Peyer's patch (tissue), 4 donors: ENCODE measurements around the gene ZNF148. TPM values are rescaled to one million over a fixed set of nuclear protein-coding genes. Genes with fewer than 3 reads are reported as not detected.
"Not testable (repeated sequence)": the region's sequence is repeated elsewhere in the genome, so short reads cannot be mapped to it uniquely, and the experiment has no call there.

Experiments
- DNase-seq, 3 donors: peaks; one replicate each; pipeline ENCODE4 v3.0.0-alpha.2; 2017 to 2019
- H3K27ac ChIP-seq, 4 donors: fragments of 200-600 bp; sonication (generic); one replicate each; pipeline ENCODE4 v1.5.1; 2016 to 2019
- H3K27me3 ChIP-seq, 2 donors: fragments of 200-600 bp; sonication (generic); one replicate each; pipeline ENCODE4 v1.5.1; 2019
- H3K36me3 ChIP-seq, 3 donors: fragments of 200-600 bp; sonication (generic); one replicate each; pipeline ENCODE4 v1.5.1; 2016 to 2019
- H3K4me1 ChIP-seq, 4 donors: fragments of 200-600 bp; sonication (generic); one replicate each; pipeline ENCODE4 v1.5.1; 2016 to 2019
- H3K4me3 ChIP-seq, 4 donors: fragments of 200-600 bp; sonication (generic); 1 replicate in 3 of 4; 2 replicates in 1 of 4; pipeline ENCODE4 v1.5.1; 2016 to 2019; ENCODE audit warnings: mild to moderate bottlenecking in 1 of 4
- H3K9me3 ChIP-seq, 4 donors: fragments of 200-600 bp; sonication (generic); one replicate each; pipeline ENCODE4 v1.5.1; 2016 to 2019; ENCODE audit warnings: mild to moderate bottlenecking in 1 of 4
- CTCF ChIP-seq, 6 experiments: fragments of 450-650 bp in 4 of 6; fragments of 200-600 bp in 2 of 6; sonication (generic) in 1 of 6; IDR thresholded peaks; one replicate each; pipeline ENCODE4 v1.5.1; 2017 to 2019; ENCODE audit warnings: antibody characterized with exemption in 6 of 6, mild to moderate bottlenecking in 3 of 6, moderate library complexity in 1 of 6
- POLR2A ChIP-seq, 2 donors: fragments of 450-650 bp; IDR thresholded peaks; one replicate each; pipeline ENCODE4 v1.5.1; 2017; ENCODE audit warnings: antibody characterized with exemption in 2 of 2, mild to moderate bottlenecking in 2 of 2, moderate library complexity in 2 of 2
- total RNA-seq, 4 donors: library from RNA; depleted of rRNA; stranded (reverse); fragments of >200 nt; gene quantifications; one replicate each; pipeline ENCODE4 v1.1.0, GENCODE V29; 2016

Gene ZNF148
- total RNA-seq, 4 donors from 2014 or later, result 17.7 to 48.7 (median 24.7) TPM

GRCh38 chr3:125351152-125351551 is 24.0 kb downstream of the ZNF148 start:
- Histone ChIP-seq H3K36me3 (no peaks in the 10 kb centered on the region), H3K27ac (no peak overlapping the region), H3K9me3 (no peaks in the 10 kb centered on the region), H3K4me1 (peaks cover 0 to under 1% (median 0%) of the 10 kb centered on the region in 4 donors), H3K27me3 (no peaks in the 10 kb centered on the region), H3K4me3 (no peak overlapping the region)
- no peak for DNase-seq
- TF ChIP-seq CTCF (IDR thresholded peaks at IDR 0.05), result no peak

GRCh38 chr3:125350597-125350996 is 24.5 kb downstream of the ZNF148 start:
- Histone ChIP-seq H3K27ac (no peak overlapping the region), H3K9me3 (no peaks in the 10 kb centered on the region), H3K4me3 (no peak overlapping the region), H3K36me3 (no peaks in the 10 kb centered on the region), H3K4me1 (no peaks in the 10 kb centered on the region), H3K27me3 (no peaks in the 10 kb centered on the region)
- TF ChIP-seq POLR2A (IDR thresholded peaks at IDR 0.05) (no peak), CTCF (IDR thresholded peaks at IDR 0.05) (no peak)
- no peak for DNase-seq

GRCh38 chr3:125349556-125350165 is 25.5 kb downstream of the ZNF148 start:
- Histone ChIP-seq H3K27ac (no peak overlapping the region), H3K27me3 (no peaks in the 10 kb centered on the region), H3K36me3 (no peaks in the 10 kb centered on the region), H3K4me1 (no peaks in the 10 kb centered on the region), H3K9me3 (no peaks in the 10 kb centered on the region), H3K4me3 (no peak overlapping the region)
- TF ChIP-seq POLR2A (IDR thresholded peaks at IDR 0.05) (no peak), CTCF (IDR thresholded peaks at IDR 0.05) (no peak)
- no peak for DNase-seq

GRCh38 chr3:125349055-125349454 is 26.1 kb downstream of the ZNF148 start:
- Histone ChIP-seq H3K4me1 (no peaks in the 10 kb centered on the region), H3K27me3 (no peaks in the 10 kb centered on the region), H3K27ac (no peak overlapping the region), H3K36me3 (no peaks in the 10 kb centered on the region), H3K9me3 (no peaks in the 10 kb centered on the region), H3K4me3 (no peak overlapping the region)
- DNase-seq, result no peak
- TF ChIP-seq CTCF (IDR thresholded peaks at IDR 0.05) (no peak), POLR2A (IDR thresholded peaks at IDR 0.05) (no peak)

- DNase-seq, H3K27me3 ChIP-seq, H3K27ac ChIP-seq, H3K4me1 ChIP-seq, H3K36me3 ChIP-seq, H3K9me3 ChIP-seq, H3K4me3 ChIP-seq: not testable (repeated sequence)
Measured at GRCh38 chr3:125343367-125343766, 31.8 kb downstream of the ZNF148 start.

- no peaks in the 10 kb centered on the region for H3K9me3 ChIP-seq
- no peaks in the 10 kb centered on the region for H3K27me3 ChIP-seq
- no peaks in the 10 kb centered on the region for H3K36me3 ChIP-seq
- H3K27ac ChIP-seq, result no peak overlapping the region
- peaks cover 0 to 3% (median 0%) of the 10 kb centered on the region in 4 donors for H3K4me1 ChIP-seq
- TF ChIP-seq POLR2A (IDR thresholded peaks at IDR 0.05) (no peak), CTCF (IDR thresholded peaks at IDR 0.05) (no peak)
- no peak overlapping the region for H3K4me3 ChIP-seq
- no peak for DNase-seq
Measured at GRCh38 chr3:125340121-125340520, 35.0 kb downstream of the ZNF148 start.
